IPS-18a (cell line): Measurements from ENCODE around the gene LRP1B.

Experiments used
- H3K27ac ChIP-seq: one replicate; pipeline ENCODE4 v1.5.1; 2013; ENCODE audit warnings: low read length
- H3K27me3 ChIP-seq: one replicate; pipeline ENCODE4 v1.6.1; 2013; ENCODE audit warnings: mild to moderate bottlenecking, low read length; ENCODE audit not compliant: control insufficient read depth, insufficient read depth
- H3K36me3 ChIP-seq: one replicate; pipeline ENCODE4 v1.6.1; 2013; ENCODE audit warnings: low read depth, low read length; ENCODE audit not compliant: control insufficient read depth
- H3K4me1 ChIP-seq: one replicate; pipeline ENCODE4 v1.6.1; 2013; ENCODE audit warnings: low read depth, low read length; ENCODE audit not compliant: control insufficient read depth
- H3K4me3 ChIP-seq: one replicate; pipeline ENCODE4 v1.5.1; 2013; ENCODE audit warnings: low read length
- H3K9ac ChIP-seq: one replicate; pipeline ENCODE4 v1.6.1; 2013; ENCODE audit warnings: mild to moderate bottlenecking, low read length, moderate library complexity
- H3K9me3 ChIP-seq: one replicate; pipeline ENCODE4 v1.6.1; 2013; ENCODE audit warnings: low read depth, low read length; ENCODE audit not compliant: control insufficient read depth

Gene LRP1B

GRCh38 chr2:140392824-140393223, 1738.0 kb downstream of the LRP1B start:
- Histone ChIP-seq H3K27ac (no peak overlapping the region), H3K9me3 (no peaks in the 10 kb centered on the region), H3K9ac (no peak overlapping the region), H3K4me3 (no peak overlapping the region), H3K4me1 (no peaks in the 10 kb centered on the region), H3K36me3 (no peaks in the 10 kb centered on the region), H3K27me3 (no peaks in the 10 kb centered on the region)

GRCh38 chr2:140384946-140385345, 1745.9 kb downstream of the LRP1B start:
- Histone ChIP-seq H3K4me1 (no peaks in the 10 kb centered on the region), H3K4me3 (no peak overlapping the region), H3K36me3 (no peaks in the 10 kb centered on the region), H3K9me3 (no peaks in the 10 kb centered on the region), H3K27ac (no peak overlapping the region), H3K27me3 (no peaks in the 10 kb centered on the region), H3K9ac (no peak overlapping the region)

- H3K27ac ChIP-seq, result no peak overlapping the region
- H3K9me3 ChIP-seq, result no peaks in the 10 kb centered on the region
- no peaks in the 10 kb centered on the region for H3K4me1 ChIP-seq
- H3K36me3 ChIP-seq, result no peaks in the 10 kb centered on the region
- H3K27me3 ChIP-seq, result no peaks in the 10 kb centered on the region
- no peak overlapping the region for H3K9ac ChIP-seq
- no peak overlapping the region for H3K4me3 ChIP-seq
Observed at GRCh38 chr2:140383781-140384180, 1747.0 kb downstream of the LRP1B start.

- no peak overlapping the region for H3K27ac ChIP-seq
- H3K27me3 ChIP-seq, result no peaks in the 10 kb centered on the region
- no peak overlapping the region for H3K9ac ChIP-seq
- no peaks in the 10 kb centered on the region for H3K9me3 ChIP-seq
- no peak overlapping the region for H3K4me3 ChIP-seq
- no peaks in the 10 kb centered on the region for H3K4me1 ChIP-seq
- H3K36me3 ChIP-seq, result no peaks in the 10 kb centered on the region
Observed at GRCh38 chr2:140376686-140377085, 1754.1 kb downstream of the LRP1B start.

- Histone ChIP-seq H3K4me1 (no peaks in the 10 kb centered on the region), H3K36me3 (no peaks in the 10 kb centered on the region), H3K27ac (no peak overlapping the region), H3K4me3 (no peak overlapping the region), H3K9me3 (no peaks in the 10 kb centered on the region), H3K27me3 (no peaks in the 10 kb centered on the region), H3K9ac (no peak overlapping the region)
Observed at GRCh38 chr2:140363131-140363530, 1767.7 kb downstream of the LRP1B start.

- Histone ChIP-seq H3K4me1 (no peaks in the 10 kb centered on the region), H3K27ac (no peak overlapping the region), H3K27me3 (no peaks in the 10 kb centered on the region), H3K36me3 (no peaks in the 10 kb centered on the region), H3K4me3 (no peak overlapping the region), H3K9ac (no peak overlapping the region), H3K9me3 (no peaks in the 10 kb centered on the region)
Observed at GRCh38 chr2:140362361-140362760, 1768.5 kb downstream of the LRP1B start.

GRCh38 chr2:140359056-140359771, 1771.6 kb downstream of the LRP1B start:
- Histone ChIP-seq H3K9ac (no peak overlapping the region), H3K27me3 (no peaks in the 10 kb centered on the region), H3K4me3 (no peak overlapping the region), H3K36me3 (no peaks in the 10 kb centered on the region), H3K27ac (no peak overlapping the region), H3K9me3 (no peaks in the 10 kb centered on the region), H3K4me1 (peaks cover 11% of the 10 kb centered on the region)

- Histone ChIP-seq H3K4me3 (no peak overlapping the region), H3K9ac (no peak overlapping the region), H3K4me1 (peaks cover 11% of the 10 kb centered on the region), H3K27me3 (no peaks in the 10 kb centered on the region), H3K9me3 (no peaks in the 10 kb centered on the region), H3K27ac (no peak overlapping the region), H3K36me3 (no peaks in the 10 kb centered on the region)
Observed at GRCh38 chr2:140356697-140357096, 1774.1 kb downstream of the LRP1B start.

GRCh38 chr2:140355511-140356090, 1775.2 kb downstream of the LRP1B start:
- Histone ChIP-seq H3K27ac (no peak overlapping the region), H3K9me3 (no peaks in the 10 kb centered on the region), H3K4me3 (peak overlapping the region; percentile 6), H3K9ac (no peak overlapping the region), H3K36me3 (no peaks in the 10 kb centered on the region), H3K27me3 (no peaks in the 10 kb centered on the region), H3K4me1 (peaks cover 11% of the 10 kb centered on the region)

GRCh38 chr2:140354544-140354943, 1776.3 kb downstream of the LRP1B start:
- no peak overlapping the region for H3K27ac ChIP-seq

GRCh38 chr2:140353541-140353940, 1777.3 kb downstream of the LRP1B start:
- Histone ChIP-seq H3K9ac (no peak overlapping the region), H3K36me3 (no peaks in the 10 kb centered on the region), H3K4me1 (peaks cover 14% of the 10 kb centered on the region), H3K27ac (no peak overlapping the region), H3K4me3 (no peak overlapping the region), H3K27me3 (no peaks in the 10 kb centered on the region), H3K9me3 (no peaks in the 10 kb centered on the region)

More at GRCh38 chr2:140354544-140354943, 1776.3 kb downstream of the LRP1B start:
- Histone ChIP-seq H3K27me3 (no peaks in the 10 kb centered on the region), H3K9ac (no peak overlapping the region), H3K4me3 (no peak overlapping the region), H3K9me3 (no peaks in the 10 kb centered on the region), H3K36me3 (no peaks in the 10 kb centered on the region), H3K4me1 (peaks cover 11% of the 10 kb centered on the region)

- Histone ChIP-seq H3K4me1 (peaks cover 18% of the 10 kb centered on the region), H3K9ac (no peak overlapping the region), H3K36me3 (no peaks in the 10 kb centered on the region), H3K27ac (no peak overlapping the region), H3K4me3 (no peak overlapping the region), H3K9me3 (no peaks in the 10 kb centered on the region), H3K27me3 (no peaks in the 10 kb centered on the region)
Observed at GRCh38 chr2:140351692-140352091, 1779.1 kb downstream of the LRP1B start.
